HL-60 (cell line): ENCODE results near the gene KCNK15.

ENCODE experiments used
- DNase-seq, 2 experiments: peaks; one replicate each; pipeline ENCODE4 v3.0.0-alpha.2; 2010 to 2020; ENCODE audit warnings: low read depth in 1 of 2, low spot score in 1 of 2
- H3K27ac ChIP-seq: fragments of 250-450 bp; sonication (Bioruptor Pico); replicated peaks from 2 replicates; pipeline ENCODE4 v1.5.1; 2020; ENCODE audit warnings: mild to moderate bottlenecking, moderate library complexity
- H3K27me3 ChIP-seq: fragments of 250-450 bp; sonication (Bioruptor Pico); 2 replicates; pipeline ENCODE4 v1.5.1; 2021; ENCODE audit warnings: mild to moderate bottlenecking, moderate library complexity; ENCODE audit not compliant: insufficient read depth, poor library complexity, severe bottlenecking
- H3K4me3 ChIP-seq: replicated peaks from 2 replicates; pipeline ENCODE4 v1.5.1; 2011; ENCODE audit warnings: mild to moderate bottlenecking, control low read depth, low read length; ENCODE audit not compliant: insufficient read depth
- GABPA ChIP-seq: IDR thresholded peaks from 2 replicates; pipeline ENCODE4 v1.6.1; 2012; ENCODE audit warnings: low read depth
- POLR2AphosphoS5 ChIP-seq: IDR thresholded peaks from 2 replicates; pipeline ENCODE4 v1.6.1; 2012; ENCODE audit warnings: low read depth
- SPI1 ChIP-seq: IDR thresholded peaks from 2 replicates; pipeline ENCODE4 v1.6.1; 2012; ENCODE audit warnings: low read depth, mild to moderate bottlenecking, borderline replicate concordance
- TF ChIP-seq, protein P1 (sequence below): IDR thresholded peaks from 2 replicates; pipeline ENCODE4 v1.6.1; 2012; ENCODE audit warnings: low read depth; ENCODE audit not compliant: insufficient replicate concordance
- TF ChIP-seq, protein P2 (sequence below): IDR thresholded peaks from one replicate; pipeline ENCODE4 v1.5.1; 2011; ENCODE audit warnings: low read length, control low read depth, inconsistent platforms; ENCODE audit not compliant: insufficient read depth

Gene KCNK15

DNA sequence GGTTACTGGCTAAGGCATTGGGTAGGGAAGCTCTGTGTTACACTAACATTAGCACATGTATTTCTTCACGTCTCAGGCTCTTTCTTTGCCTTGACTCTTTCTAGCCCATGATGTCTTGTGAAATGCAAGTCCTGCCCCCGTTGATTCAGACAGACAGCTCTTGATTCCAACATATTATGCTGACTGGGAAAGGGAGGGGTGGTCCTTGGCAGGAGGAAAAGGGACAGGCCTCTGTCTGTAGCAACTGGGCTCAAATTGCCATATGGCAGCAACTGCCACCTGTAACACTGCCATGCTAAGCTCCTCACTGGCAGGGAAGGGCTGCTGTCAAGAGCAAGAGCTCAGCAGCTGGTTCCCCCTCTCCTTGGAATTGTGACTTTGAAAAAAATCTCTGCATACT is 5.7 kb upstream of the KCNK15 start:
- Histone ChIP-seq H3K27me3 (peaks cover 3% of the 10 kb centered on the region), H3K4me3 (no peak overlapping the region), H3K27ac (no peak overlapping the region)
- no peak for DNase-seq
- no peak for TF ChIP-seq POLR2AphosphoS5
- TF ChIP-seq, protein P1, sequence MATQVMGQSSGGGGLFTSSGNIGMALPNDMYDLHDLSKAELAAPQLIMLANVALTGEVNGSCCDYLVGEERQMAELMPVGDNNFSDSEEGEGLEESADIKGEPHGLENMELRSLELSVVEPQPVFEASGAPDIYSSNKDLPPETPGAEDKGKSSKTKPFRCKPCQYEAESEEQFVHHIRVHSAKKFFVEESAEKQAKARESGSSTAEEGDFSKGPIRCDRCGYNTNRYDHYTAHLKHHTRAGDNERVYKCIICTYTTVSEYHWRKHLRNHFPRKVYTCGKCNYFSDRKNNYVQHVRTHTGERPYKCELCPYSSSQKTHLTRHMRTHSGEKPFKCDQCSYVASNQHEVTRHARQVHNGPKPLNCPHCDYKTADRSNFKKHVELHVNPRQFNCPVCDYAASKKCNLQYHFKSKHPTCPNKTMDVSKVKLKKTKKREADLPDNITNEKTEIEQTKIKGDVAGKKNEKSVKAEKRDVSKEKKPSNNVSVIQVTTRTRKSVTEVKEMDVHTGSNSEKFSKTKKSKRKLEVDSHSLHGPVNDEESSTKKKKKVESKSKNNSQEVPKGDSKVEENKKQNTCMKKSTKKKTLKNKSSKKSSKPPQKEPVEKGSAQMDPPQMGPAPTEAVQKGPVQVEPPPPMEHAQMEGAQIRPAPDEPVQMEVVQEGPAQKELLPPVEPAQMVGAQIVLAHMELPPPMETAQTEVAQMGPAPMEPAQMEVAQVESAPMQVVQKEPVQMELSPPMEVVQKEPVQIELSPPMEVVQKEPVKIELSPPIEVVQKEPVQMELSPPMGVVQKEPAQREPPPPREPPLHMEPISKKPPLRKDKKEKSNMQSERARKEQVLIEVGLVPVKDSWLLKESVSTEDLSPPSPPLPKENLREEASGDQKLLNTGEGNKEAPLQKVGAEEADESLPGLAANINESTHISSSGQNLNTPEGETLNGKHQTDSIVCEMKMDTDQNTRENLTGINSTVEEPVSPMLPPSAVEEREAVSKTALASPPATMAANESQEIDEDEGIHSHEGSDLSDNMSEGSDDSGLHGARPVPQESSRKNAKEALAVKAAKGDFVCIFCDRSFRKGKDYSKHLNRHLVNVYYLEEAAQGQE = no peak
- no peak for TF ChIP-seq SPI1
- no peak for TF ChIP-seq GABPA
- TF ChIP-seq, protein P2, sequence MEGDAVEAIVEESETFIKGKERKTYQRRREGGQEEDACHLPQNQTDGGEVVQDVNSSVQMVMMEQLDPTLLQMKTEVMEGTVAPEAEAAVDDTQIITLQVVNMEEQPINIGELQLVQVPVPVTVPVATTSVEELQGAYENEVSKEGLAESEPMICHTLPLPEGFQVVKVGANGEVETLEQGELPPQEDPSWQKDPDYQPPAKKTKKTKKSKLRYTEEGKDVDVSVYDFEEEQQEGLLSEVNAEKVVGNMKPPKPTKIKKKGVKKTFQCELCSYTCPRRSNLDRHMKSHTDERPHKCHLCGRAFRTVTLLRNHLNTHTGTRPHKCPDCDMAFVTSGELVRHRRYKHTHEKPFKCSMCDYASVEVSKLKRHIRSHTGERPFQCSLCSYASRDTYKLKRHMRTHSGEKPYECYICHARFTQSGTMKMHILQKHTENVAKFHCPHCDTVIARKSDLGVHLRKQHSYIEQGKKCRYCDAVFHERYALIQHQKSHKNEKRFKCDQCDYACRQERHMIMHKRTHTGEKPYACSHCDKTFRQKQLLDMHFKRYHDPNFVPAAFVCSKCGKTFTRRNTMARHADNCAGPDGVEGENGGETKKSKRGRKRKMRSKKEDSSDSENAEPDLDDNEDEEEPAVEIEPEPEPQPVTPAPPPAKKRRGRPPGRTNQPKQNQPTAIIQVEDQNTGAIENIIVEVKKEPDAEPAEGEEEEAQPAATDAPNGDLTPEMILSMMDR = no peak

DNA sequence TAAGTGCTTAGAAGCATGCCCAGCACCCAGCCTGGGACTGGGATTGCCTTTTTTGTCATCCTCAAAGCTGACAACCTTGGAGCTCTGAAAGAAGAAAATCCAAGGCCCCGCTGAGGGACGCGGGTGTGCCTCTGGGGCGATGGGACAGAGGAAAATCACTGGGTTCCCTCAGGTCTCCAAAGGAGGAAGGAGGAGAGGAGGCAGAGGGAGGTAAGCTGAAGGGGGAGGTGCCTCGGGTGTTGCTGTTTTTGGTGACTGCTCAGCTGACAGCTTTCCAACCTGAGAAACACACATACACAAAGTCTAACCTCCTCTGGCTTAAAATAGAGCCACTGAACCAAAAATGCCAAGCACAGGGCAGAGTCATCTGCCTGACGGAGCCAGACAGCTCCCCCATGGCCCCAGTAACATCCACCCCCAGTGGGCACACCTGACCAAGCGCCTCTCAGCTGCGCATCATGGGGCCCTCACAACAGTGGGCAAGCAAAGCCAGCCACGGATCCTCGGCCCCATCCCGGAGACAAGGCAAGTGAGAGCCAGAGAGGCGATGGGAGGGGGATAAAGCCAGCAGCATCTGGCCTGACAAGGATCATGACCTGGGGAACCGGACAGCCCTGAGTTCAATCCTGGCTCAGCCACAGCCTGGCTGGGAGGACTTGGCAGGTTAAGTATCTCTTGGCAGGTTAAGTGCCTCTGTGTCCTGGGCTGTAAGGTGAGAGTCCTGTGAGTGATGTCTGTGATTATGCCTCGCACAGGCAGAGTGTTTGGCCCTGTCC is 3.2 kb upstream of the KCNK15 start:
- TF ChIP-seq SPI1 (no peak), POLR2AphosphoS5 (no peak)
- Histone ChIP-seq H3K4me3 (no peak overlapping the region), H3K27ac (no peak overlapping the region), H3K27me3 (peaks cover 12% of the 10 kb centered on the region)
- no peak for DNase-seq

DNA sequence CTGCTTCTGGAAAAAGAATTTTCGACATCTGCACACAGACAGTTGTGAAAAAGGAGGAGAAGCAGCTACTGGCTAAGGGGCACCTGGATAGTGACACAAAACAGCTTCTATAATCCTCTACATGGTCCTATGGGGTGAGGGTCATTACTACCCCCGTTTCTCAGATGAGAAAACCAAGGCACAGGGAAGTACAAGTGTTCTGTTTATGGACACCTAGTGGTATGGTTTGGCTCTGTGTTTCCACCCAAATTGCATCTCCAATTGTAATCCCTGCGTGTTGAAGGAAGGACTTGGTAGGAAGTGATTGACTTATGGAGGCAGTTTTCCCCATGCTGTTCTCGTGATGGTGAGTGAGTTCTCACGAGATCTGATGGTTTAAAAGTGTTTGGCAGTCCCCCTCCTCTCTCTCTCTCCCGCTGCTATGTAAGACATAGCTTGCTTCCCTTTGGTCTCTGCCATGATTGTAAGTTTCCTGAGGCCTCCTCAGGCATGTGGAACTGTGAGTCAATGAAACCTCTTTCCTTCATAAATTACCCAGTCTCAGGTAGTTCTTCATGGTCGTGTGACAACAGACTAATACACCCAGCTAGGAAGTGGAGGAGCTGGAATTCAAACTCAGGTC is 2.5 kb upstream of the KCNK15 start:
- H3K4me3 ChIP-seq = no peak overlapping the region
- H3K27ac ChIP-seq = no peak overlapping the region
- no peak for DNase-seq
- TF ChIP-seq POLR2AphosphoS5 (no peak), GABPA (no peak), SPI1 (no peak)
- TF ChIP-seq, protein P2 = no peak
- TF ChIP-seq, protein P1 = no peak
- peaks cover 12% of the 10 kb centered on the region for H3K27me3 ChIP-seq

DNA sequence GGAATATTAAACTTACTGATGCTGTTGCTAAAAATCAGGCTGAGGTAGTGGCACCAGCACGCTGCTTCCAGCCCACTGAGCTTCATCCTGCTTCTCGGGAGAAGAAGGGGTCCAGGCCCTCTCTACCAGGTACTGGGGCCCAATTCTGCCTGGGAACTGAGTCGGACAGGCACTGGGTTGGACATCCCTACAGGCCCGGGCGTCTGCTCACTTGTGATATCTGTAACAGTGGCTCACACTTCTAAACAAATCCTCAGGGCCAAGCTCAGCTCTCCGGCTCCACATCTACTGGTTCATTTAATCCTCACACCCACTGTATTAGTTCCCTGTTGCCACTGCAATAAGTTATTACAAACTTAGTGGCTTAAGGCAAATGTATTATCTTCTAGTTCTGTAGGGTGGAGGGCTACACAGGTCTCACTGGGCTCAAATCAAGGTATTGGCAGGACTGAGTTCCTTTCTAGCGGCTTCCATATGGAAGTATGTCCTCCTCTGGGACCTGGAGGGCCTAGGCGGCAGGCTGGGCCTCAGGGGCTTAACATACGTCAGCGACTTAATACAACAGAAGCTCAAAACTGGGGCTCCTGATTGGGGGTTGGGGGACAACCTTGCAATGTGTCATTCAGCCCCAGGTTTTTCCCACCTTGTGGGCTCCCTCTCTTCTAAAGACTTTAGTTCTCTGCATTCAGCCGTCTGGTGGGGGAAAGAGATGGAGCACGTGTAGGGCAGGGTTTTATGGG is 1.6 kb upstream of the KCNK15 start:
- H3K4me3 ChIP-seq = no peak overlapping the region
- peaks cover 12% of the 10 kb centered on the region for H3K27me3 ChIP-seq
- no peak for DNase-seq
- no peak overlapping the region for H3K27ac ChIP-seq
- TF ChIP-seq, protein P2 = no peak
- TF ChIP-seq POLR2AphosphoS5 (no peak), GABPA (no peak), SPI1 (no peak)
- TF ChIP-seq, protein P1 = no peak
